Hematopoietic multipotent progenitor cell treated with erythropoietin and hydrocortisone succinate and interleukin-3 and kit ligand, for 15 days (in vitro differentiated cells): ENCODE results near the gene EIF1AY.
A peak's percentile ranks its signal among the peaks of the same experiment; 100 is the strongest.
"Not testable (repeated sequence)": the region's sequence is repeated elsewhere in the genome, so short reads cannot be mapped to it uniquely, and the experiment has no call there.

Experiments
- DNase-seq: peaks from one replicate; pipeline ENCODE4 v3.0.0-alpha.2; 2015; ENCODE audit warnings: low spot score

EIF1AY gene, protein sequence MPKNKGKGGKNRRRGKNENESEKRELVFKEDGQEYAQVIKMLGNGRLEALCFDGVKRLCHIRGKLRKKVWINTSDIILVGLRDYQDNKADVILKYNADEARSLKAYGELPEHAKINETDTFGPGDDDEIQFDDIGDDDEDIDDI

DNA sequence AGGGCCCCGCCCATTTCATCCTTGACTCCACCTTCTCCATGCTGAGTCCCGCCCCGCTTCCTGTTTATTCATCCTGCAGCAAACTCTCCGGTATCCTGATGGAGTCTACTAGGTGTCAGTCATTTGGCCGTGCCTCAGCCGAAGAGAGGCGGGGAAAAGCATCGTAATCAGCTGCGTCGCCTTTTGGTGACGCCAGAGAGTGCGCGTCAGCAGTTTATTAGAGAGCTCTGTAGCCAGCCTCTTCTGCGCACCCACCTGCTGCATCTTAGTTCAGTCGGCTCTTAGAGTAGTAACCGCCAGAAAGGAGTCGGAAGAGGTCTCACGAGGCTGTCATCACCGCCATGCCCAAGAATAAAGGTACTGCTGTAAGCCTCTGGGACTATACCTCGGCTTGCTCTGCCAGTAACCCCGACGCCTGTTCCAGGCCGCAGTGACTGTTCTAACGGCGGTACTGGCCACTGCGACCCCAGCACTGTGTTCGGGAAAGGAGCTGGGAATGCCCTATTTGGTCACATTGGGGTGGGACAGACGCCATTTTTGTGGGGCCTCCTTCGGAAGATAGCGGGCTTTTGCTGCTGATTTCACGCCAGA is at the start of gene EIF1AY:
Gene EIF1AY, plus strand, starts transcription at position 246 of the 591 bp plus-strand sequence. Its CDS starts 96 bp downstream, at position 342.
- DNase-seq: peak; percentile 93

DNA sequence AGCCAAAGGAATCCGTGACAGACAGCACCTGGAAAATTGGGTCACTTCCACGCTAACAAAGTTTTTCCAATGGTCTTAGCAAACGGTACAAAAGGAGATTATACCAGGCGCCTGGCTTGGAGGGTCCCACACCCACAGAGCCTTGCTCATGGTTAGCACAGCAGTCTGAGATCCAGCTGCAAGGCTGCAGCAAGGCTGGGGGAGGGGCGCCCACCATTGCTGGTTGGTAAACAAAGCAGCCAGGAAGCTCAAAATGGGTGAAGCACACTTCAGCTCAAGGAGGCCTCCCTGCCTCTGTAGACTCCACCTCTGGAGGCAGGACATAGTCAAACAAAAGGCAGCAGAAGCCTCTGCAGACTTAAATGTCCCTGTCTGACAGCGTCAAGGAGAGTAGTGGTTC is 47.1 kb upstream of the EIF1AY start:
- DNase-seq: no peak

DNA sequence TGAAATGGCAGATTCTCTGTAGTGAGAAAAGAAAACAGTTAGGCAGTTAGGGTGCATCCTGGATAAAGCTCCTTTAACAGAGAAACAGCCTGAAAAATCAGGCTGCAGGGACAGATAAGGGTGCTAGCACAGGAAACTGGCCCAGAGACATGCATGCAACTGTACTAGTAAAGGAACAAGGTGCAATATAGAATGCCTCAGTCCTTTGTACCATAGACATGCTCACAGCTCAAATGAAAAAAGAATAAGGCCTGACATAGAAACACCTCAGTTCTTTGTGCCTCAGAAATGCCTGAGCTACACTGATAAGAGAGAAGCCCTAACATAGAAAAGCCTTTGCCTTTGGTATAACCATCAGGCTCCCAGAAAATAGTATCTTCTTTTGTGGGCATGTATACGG is 37.4 kb upstream of the EIF1AY start:
- DNase-seq: no peak

DNA sequence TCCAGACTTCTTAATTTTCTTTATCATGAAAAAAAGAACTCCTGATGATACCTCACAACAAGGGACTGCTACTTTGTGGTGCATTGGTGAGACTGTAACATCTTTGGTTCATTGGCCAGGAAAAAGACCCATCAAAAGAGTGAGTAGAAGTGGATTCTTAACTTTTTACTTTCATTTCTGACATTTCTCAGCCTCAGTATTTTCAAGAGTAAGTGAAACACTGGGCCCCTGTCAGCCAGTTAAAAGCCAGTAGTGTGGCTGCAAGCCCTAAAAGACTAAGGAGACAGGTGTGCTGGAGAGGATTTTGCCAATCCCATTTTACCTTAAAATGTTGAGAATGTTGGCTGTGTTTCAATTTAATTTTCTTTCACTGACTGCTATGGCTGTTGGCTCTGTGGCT is 36.6 kb upstream of the EIF1AY start:
- DNase-seq: no peak

DNA sequence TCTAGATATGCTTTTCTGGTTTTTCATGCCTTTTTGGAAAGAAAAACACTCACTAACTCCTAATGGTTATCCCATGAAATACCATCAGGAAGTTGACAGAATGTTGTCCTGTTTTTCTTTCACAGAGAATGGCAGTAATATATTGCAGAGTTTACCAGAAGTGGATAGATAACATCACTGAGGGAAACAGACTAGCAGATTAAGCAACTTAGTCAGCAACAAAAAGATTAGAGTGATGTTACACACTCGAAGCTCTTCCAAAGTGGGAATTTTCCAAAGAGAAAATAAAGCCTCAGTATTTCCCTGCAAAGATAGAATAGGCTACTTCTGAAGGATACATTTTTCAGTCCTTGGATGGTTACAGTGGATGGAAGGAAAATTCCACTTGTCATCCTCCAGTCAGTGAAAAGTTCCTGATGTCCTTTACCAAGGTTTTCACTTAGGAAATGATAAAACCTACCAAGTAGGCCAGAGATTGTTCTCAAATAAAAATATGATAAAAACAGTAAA is 31.1 kb upstream of the EIF1AY start:
- no peak for DNase-seq

DNA sequence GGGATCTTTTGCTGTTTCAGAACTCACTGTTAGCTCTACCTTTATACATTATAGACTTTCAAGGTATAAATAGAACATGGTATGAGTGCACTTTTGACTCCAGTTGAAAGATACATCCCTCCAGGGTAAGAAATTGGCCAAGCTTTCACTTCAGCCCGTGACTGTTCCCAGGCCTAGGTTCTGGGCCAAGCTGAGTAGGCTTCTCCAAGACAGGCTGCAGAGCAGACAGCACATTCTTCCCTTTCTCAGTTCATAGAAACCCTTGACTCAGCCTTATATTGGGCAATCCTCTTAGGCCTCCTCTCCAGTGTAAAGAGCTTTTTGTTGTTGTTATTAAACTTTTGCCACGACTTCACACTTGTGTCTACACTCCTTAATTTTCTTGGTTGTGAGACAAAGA is 29.5 kb upstream of the EIF1AY start:
- DNase-seq: no peak

DNA sequence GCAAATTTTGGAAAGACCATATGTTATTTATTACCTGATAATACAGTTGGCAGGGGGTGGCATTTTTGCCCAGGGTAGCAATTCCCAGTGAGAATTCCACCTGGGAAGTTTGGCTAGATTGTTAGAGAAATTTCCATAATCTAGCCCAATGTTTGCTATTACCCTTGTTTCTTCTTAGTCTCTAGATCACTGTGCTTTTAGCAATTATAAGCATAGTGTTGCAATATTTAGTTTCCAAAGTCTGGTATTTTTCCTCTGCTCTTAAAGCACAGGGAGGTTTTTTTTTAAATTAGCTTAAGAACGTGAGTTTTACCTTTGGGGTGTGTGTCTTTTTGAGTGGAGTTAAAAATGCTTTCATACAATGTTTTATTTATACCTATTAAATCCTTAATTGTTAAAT is 26.3 kb upstream of the EIF1AY start:
- no peak for DNase-seq

DNA sequence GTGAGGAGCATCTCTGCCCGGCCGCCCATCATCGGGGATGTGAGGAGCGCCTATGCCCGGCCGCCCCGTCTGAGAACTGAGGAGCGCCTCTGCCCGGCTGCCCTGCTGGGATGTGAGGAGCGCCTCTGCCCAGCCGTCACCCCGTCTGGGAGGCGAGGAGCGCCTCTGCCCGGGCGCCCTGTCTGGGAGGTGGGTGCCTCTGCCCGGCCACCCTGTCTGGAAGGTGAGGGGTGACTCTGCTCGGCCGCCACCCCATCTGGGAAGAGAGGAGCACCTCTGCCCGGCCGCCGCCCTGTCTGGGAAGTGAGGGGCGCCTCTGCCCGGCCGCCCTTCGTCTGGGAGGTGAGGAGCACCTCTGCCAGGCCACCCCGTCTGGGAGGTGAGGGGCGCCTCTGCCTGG is 23.7 kb upstream of the EIF1AY start:
- DNase-seq: no peak

DNA sequence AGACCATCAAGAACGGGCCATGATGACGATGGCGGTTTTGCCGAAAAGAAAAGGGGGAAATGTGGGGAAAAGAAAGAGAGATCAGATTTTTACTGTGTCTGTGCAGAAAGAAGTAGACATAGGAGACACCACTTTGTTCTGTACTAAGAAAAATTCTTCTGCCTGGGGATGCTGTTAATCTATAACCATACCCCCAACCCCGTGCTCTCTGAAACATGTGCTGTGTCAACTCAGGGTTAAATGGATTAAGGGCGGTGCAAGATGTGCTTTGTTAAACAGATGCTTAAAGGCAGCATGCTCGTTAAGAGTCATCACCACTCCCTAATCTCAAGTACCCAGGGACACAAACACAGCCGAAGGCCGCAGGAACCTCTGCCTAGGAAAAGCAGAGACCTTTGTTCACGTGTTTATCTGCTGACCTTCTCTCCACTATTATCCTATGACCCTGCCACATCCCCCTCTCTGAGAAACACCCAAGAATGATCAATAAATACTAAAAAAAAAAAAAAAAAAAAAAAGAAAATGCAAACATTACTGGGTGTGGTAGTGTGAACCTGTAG is 22.7 kb upstream of the EIF1AY start:
- not testable (repeated sequence) for DNase-seq

DNA sequence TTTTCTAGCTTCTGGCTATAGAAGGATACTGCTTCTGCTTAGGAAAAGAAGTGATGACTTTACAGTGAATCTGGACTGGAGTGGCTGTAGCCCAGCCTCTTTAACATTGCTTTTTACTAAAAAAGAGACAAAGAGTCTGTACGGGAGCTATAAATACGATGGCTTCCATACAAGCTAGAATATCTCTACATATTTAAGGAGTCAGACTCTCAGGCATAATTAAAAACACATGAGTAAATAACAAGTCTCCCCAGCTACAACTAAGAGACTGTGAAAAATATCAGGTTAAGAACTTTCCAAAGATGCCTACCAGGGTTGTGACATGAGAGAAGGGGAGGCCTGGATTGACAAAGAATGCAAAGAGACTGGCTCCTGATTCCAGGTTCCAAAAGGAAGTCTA is 19.8 kb upstream of the EIF1AY start:
- no peak for DNase-seq

DNA sequence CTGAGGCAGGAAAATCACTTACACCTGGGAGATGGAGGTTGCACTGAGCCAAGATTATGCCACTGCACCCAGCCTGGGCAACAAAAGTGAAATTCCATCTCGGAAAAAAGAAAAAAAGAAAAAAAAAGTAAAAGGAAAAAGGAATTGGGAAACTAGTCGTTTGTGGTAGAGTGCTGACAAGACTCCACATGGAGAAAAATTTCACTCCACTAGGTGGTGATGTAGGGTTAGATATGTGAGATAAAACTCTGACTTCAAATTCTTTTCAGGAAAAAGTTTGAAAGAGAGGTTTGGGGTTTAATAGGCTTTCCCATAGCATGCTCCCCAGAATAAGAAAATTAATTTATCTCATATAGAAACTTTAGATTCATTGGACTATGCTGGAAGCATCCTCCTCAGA is 16.9 kb upstream of the EIF1AY start:
- DNase-seq: peak; percentile 75

DNA sequence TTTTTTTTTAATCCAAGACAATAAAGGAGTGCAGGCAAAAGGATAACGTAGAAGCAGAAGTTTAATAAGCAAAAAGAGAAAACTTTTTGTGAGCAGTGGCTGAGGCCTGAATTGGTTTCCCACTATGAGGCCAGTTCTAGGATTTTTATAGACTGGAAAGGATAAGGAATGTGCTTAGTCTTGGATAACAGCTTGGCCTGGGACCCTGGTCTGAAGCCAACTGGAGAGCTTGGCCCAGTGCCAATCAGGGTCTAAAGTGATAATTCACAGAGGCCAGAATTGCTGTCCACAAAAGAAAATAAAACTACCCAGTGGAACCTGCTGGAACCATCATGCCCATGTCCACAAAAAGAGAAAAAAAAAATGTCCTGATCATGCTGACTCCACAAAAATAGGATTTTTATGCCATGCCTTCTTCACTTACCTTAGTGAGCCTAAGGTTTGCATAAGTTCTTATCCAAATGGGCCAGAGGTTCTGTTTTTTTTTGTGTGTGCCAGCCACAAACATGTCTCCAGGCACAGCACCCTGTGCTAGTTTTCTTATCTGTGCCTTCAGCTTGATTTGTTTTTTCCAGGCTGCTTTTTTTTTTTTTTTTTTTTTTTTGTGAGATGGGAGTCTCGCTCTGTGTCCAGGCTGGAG is 15.6 kb upstream of the EIF1AY start:
- DNase-seq: peak; percentile 81

DNA sequence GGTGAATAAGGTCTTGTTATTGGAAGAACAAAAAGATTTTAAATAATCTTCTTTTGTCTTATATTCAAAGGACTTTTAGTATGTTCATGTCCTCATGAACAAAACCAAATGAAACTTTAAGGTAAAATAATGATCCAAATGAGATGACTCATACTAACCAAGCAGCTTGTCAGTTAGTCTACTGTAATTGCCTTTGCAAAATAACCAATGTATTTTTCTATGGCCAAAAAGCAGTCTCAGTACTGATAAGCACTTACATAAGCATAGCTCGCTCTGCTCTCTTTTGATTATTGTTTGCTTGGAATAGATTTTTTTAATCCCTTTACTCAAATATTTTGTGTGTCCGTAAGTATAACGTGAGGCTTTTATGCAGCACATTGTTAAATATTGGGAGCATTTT is 4.3 kb upstream of the EIF1AY start:
- peak; percentile 56 for DNase-seq

DNA sequence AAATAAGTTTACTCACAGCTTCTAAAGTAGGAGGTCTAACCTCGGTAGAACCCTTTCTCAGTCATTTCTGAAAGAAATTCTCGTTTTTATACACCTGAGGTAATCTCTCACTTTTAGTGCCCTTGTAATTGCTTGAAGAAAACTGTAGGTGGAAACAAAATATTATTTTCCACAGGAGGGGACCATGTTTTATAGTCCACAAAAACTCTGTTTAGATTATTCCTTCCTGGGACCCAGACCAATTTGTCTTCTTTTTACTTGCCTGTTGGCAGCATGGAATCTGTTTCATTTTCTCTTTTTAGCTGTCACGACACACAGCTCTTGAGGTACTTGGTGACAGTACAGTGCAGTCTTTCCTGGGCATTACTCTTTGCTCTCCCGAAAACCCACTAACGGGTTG is 930 bp downstream of the EIF1AY start:
- peak; percentile 52 for DNase-seq

DNA sequence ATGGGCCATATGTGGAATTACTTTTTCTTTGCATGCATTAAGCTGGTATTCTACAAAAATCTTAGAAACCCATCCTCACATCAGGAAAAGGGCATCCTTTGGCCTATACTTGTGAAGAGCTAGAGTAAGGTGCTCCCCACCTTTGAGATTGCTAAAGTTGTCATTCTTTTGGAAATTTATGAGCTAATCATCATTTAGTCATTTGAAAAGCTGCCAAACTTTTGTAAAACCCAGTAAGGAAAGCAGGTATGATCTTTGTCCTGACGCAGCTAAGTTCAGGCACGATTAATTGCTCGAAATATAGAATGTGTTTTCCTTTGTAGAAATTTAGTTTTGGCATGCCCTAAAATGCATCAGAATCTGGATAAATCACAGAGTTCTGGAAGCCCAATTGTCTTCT is 2.6 kb downstream of the EIF1AY start:
- DNase-seq: no peak

DNA sequence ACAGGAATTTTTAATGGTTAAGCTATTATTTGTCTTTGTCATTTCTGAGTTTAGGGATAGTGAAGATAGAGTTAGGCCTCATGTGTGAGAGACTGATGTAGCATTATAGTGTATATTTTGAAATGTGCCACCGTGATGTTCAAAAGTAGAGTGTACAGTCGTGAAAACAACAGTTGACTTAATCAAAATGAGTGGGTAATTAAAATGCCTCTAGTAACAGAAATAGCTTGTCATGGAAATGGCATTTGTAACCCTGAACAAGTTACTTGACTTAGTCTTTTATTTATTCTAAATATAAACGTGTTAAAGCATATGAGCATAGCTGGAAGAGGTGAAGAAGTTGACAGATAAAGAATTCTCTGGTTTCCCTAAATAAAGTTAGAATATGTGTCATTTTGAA is 6.1 kb downstream of the EIF1AY start:
- no peak for DNase-seq

DNA sequence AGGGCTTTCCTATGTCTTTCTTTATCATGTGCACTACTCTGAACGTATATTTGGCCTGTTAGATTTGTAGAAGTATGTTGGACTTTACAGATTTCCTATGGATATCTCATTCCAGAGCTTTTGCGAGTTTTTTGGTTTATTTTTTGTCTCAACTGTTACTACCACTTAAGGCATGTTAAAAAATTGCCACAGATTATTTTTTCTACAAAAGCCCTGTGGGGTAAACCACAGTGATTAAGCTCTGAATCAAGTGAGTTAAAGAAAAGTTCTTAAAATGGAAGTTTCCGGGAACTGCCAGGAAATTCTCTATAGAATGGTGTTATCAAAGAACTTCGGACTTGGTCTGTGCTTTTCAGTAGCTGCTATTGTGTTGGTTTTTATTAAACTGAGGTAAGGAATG is 10.6 kb downstream of the EIF1AY start:
- DNase-seq: no peak
